Left cardiac atrium (tissue), 4 donors: ENCODE data around the gene HRH3. TPM values are rescaled to one million over a fixed set of nuclear protein-coding genes. Genes with fewer than 3 reads are reported as not detected.

ENCODE experiments used
- ATAC-seq, 2 donors: fragments of 200-7000 bp; cut with Tn5 transposase; one replicate each; pipeline ENCODE4 v1.9.1; 2020; ENCODE audit warnings: mild to moderate bottlenecking in 2 of 2, moderate library complexity in 2 of 2
- DNase-seq: peaks from one replicate; pipeline ENCODE4 v3.0.0-alpha.2; 2020
- intact Hi-C, 2 donors: fragments of 100-400 bp; cut with DNase I; formaldehyde crosslinking; loops; one replicate each; pipeline versions ENCODE4 v1.14.1 to v1.15.1; 2022 to 2023
- total RNA-seq, 2 donors: library from RNA; stranded (reverse); fragmentation: NEBNext Ultra II Directional; extraction: Animal tissue kit (Norgen Biotek cat#: 25700); gene quantifications; one replicate each; pipeline ENCODE4 v1.2.1, GENCODE V29; 2021
- donor health status: DM: no; HTN: yes; CAD: no.
- donor health status: DM: no; HTN: yes; CAD: no; lungs with severe emphysema.
- donor health status: DM: yes; HTN: yes; CAD: no.
- donor health status: Dilated cardiomyopathy.

Gene HRH3
- total RNA-seq, 2 donors from 2014 or later, result not detected

GRCh38 chr20:62171245-62171644, 48.8 kb downstream of the HRH3 start:
- no peak for DNase-seq

DNA sequence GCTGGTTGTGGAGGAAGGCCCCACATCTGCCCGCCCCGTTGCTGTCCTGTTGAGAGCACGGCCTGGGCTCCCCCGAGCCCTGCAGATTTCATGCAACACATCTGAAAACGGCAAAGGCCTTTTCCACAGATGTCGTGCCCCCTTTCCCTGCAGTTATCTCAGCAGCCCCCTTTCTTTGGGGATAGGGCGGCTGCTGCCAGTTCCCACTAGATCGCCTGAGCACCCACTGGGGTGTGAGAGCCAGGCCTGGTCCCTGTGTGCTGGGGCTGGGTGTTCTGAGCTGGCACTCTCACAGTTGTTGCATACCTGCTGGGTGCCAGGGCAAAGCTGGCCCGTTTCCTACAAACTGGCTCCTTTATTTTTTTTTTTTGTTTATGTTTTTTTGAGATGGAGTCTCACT, 49.5 kb downstream of the HRH3 start:
- DNase-seq (no peak), ATAC-seq (no peak)
- intact Hi-C loops, result no loop called here

More at GRCh38 chr20:62171245-62171644, 48.8 kb downstream of the HRH3 start:
- ATAC-seq, result peak in 1 of 2 donors; percentile 10
- intact Hi-C loops, result no loop called here

DNA sequence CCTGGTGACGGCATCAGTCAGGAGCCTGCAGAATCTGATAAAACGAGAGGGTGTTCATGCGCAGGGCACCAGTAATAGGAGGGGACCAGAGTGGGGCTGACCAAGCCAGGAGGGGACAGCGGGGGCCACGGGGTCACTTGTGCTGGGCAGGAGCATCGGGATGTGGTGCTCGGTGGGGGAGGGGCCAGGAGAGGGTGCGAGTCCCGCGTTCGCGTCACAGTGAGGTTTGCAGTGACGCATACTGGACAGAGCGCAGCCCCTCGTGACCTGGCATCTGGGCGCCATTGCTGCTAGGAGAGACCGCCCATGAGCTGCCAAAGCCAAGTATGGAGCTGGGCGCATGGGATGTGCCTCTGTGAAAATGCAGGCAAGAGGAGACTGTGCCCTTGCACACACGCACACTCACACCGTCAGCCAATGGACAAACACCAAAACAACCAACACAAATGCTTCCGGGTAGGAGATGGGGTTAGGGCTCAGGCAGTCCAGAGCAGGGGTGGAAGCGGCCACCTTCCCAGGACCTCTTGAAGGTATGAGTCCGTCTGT, 51.1 kb downstream of the HRH3 start:
- DNase-seq, result no peak
- intact Hi-C loops, result no loop called here
- no peak for ATAC-seq

- intact Hi-C loops, result no loop called here
- ATAC-seq, result no peak
- DNase-seq, result no peak
These were observed 52.0 kb downstream of the HRH3 start for GRCh38 chr20:62168061-62168460.

- ATAC-seq, result no peak
- intact Hi-C loops, result no loop called here
These were observed 52.6 kb downstream of the HRH3 start for GRCh38 chr20:62167474-62167873.

DNA sequence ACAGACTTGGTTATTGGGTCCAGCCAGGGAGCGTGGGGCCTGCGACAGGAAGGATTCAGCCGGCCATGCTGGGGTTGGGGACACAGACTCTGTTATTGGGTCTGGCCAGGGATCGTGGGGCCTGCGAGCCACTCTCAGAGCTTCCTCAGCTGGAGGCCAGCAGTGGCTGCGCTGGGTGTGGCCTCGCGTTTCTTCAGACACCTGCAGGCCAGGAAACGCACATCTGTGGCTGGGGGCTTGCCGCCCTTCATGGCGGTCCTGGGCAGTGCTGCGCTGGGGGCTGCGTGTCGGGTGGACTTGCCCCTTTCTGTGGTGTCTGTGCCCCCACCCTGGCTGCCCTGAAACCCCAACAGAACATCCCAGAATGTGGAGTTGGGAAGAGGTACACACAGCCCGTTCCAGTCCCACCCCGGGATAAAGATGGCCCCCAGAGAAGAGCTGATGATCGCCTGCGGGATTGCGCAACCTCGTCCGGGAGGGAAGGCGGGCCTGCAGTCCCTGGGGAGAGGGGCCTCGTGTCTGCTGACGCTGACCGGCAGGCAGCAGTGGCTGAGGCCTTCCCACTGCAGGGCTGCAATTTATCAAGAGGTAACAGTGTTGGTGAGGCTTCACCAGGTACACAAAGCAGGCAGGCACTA, 54.2 kb downstream of the HRH3 start:
- intact Hi-C loops, result no loop called here
- ATAC-seq (no peak), DNase-seq (peak; percentile 52)

More at GRCh38 chr20:62167474-62167873, 52.6 kb downstream of the HRH3 start:
- no peak for DNase-seq

Other genes starting within 250 kb of the HRH3 start
- gene TAF4, start 154.4 kb downstream of the HRH3 start, total RNA-seq, result 1 to 10 TPM; 8.8 to 9.3 TPM
- 10 to 100 TPM; 36.8 to 38.1 TPM for gene LSM14B, start 97.8 kb downstream of the HRH3 start, total RNA-seq
- gene PSMA7, start 76.9 kb downstream of the HRH3 start, total RNA-seq, result 100 to 1,000 TPM; 174 to 210 TPM
- gene SS18L1, start 76.5 kb downstream of the HRH3 start, total RNA-seq, result 1 to 10 TPM; 7.6 to 7.7 TPM
- 10 to 100 TPM; 19.1 to 28.9 TPM for gene MTG2, start 37.2 kb downstream of the HRH3 start, total RNA-seq
- 10 to 100 TPM; 40.1 to 41.2 TPM for gene OSBPL2, start 18.2 kb upstream of the HRH3 start, total RNA-seq
- gene ADRM1, start 82.7 kb upstream of the HRH3 start, total RNA-seq, result 10 to 100 TPM; 57.9 to 76.9 TPM
- 100 to 1,000 TPM in 1 of 2 donors, 10 to 100 TPM in 1; 70.4 to 113 TPM for gene LAMA5, start 147.0 kb upstream of the HRH3 start, total RNA-seq
- gene RPS21, start 166.8 kb upstream of the HRH3 start, total RNA-seq, result 100 to 1,000 TPM; 733 to 750 TPM
- gene CABLES2, start 187.0 kb upstream of the HRH3 start, total RNA-seq, result 10 to 100 TPM; 20.6 to 25.3 TPM
- not detected for gene RBBP8NL, start 207.3 kb upstream of the HRH3 start, total RNA-seq